Progenitor cell of endocrine pancreas (in vitro differentiated cells): ENCODE data around the gene CNTN1. TPM values are rescaled to one million over a fixed set of nuclear protein-coding genes. Genes with fewer than 3 reads are reported as not detected.
A peak's percentile ranks its signal among the peaks of the same experiment; 100 is the strongest.

Source experiments
- DNase-seq: peaks from one replicate; pipeline ENCODE4 v3.0.0; 2021; ENCODE audit warnings: low spot score; ENCODE audit not compliant: unreplicated experiment
- H3K27ac Mint-ChIP-seq: 2 replicates; pipeline ENCODE4 v1.8.0; 2021; ENCODE audit warnings: mild to moderate bottlenecking, moderate library complexity, mixed read lengths
- H3K27me3 Mint-ChIP-seq: 2 replicates; pipeline ENCODE4 v1.8.0; 2021; ENCODE audit warnings: mixed read lengths
- H3K36me3 Mint-ChIP-seq: 2 replicates; pipeline ENCODE4 v1.8.0; 2022; ENCODE audit warnings: mixed read lengths; ENCODE audit not compliant: insufficient read depth
- H3K4me1 Mint-ChIP-seq: 2 replicates; pipeline ENCODE4 v1.8.0; 2021; ENCODE audit warnings: low read depth, mixed read lengths
- H3K4me3 Mint-ChIP-seq: 2 replicates; pipeline ENCODE4 v1.8.0; 2021; ENCODE audit warnings: low read depth, mild to moderate bottlenecking, moderate library complexity, mixed read lengths
- H3K9me3 Mint-ChIP-seq: 2 replicates; pipeline ENCODE4 v1.8.0; 2021; ENCODE audit warnings: low read depth, mixed read lengths
- total RNA-seq: library from RNA; stranded (reverse); gene quantifications from 2 replicates; pipeline ENCODE4 v1.2.1, GENCODE V29; 2021
- TF ChIP-seq, protein P1 (sequence below): fragments of 200-600 bp; sonication (generic); IDR thresholded peaks from one replicate; pipeline ENCODE4 v1.5.0; 2021; ENCODE audit warnings: antibody characterized with exemption, mild to moderate bottlenecking; ENCODE audit not compliant: unreplicated experiment

Gene CNTN1
- total RNA-seq, 1 donor from 2014 or later = 3.1 TPM

DNA sequence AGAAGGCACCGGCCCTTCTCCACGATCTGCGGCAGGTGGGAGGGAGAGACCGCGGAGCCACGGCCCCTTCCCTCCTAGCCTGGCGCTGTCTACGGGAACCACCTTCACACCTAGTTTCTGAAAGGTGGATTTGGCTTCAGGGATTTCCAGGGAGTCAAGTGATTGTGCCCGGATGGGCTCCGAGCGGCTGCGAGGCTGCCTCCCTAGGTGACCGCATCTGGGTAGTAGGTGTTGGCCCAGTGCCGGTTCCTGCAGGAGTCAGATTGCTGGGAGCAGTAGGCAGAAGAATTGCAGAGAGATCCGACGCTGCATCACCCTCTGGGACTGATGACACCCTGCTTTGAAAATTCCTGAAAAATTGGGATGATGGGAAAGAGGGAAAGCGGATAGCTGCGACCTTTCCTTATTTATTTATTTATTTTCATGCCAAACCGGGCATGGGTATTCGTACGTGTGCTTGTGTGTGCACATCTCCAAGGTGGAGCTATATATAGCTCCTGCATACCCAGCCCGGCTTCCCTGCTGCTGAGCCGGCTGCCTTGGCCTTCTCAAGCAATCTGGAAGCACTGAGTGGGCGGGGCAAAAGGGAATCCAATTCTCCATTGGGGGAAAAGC lies 1.1 kb downstream of the CNTN1 start:
- H3K4me3 Mint-ChIP-seq = peak overlapping the region; percentile 89
- TF ChIP-seq, protein P1, sequence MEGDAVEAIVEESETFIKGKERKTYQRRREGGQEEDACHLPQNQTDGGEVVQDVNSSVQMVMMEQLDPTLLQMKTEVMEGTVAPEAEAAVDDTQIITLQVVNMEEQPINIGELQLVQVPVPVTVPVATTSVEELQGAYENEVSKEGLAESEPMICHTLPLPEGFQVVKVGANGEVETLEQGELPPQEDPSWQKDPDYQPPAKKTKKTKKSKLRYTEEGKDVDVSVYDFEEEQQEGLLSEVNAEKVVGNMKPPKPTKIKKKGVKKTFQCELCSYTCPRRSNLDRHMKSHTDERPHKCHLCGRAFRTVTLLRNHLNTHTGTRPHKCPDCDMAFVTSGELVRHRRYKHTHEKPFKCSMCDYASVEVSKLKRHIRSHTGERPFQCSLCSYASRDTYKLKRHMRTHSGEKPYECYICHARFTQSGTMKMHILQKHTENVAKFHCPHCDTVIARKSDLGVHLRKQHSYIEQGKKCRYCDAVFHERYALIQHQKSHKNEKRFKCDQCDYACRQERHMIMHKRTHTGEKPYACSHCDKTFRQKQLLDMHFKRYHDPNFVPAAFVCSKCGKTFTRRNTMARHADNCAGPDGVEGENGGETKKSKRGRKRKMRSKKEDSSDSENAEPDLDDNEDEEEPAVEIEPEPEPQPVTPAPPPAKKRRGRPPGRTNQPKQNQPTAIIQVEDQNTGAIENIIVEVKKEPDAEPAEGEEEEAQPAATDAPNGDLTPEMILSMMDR = no peak
- DNase-seq = no peak
- H3K9me3 Mint-ChIP-seq = no peaks in the 10 kb centered on the region
- H3K4me1 Mint-ChIP-seq = peaks cover 4% of the 10 kb centered on the region
- no peaks in the 10 kb centered on the region for H3K36me3 Mint-ChIP-seq
- no peak overlapping the region for H3K27ac Mint-ChIP-seq
- peaks cover 60% of the 10 kb centered on the region for H3K27me3 Mint-ChIP-seq

DNA sequence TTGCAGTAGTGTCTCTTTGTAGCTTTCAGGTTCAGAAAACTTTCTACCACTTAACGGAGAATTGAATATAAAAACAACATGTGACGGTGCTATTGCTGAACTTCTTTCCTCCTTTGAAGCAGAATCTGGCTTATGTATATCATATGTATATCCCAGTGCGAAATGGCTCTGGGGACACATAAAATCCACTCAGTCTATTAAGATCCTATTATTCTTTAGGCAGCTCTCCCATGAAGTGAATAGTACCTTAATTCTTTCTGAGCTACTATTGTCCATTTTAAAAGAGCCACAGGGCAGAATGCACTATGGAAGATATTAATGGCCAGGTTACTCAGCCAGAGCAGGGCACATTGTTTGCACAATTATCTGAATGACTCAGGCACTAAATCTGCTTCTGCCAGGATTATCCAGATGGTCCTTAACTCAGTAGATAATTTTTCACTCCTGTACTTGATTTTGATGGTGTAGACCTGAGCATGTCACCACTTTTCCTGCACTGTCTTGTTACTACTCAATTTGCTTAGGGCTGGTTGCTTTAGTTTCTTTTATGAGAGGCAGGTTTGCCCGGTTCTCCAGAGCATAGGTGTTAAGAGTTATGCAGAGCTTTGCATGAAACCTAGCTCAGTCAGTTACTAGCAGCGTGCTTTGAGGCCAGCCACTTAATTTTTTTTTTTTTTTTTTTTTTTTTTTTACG lies 5.5 kb downstream of the CNTN1 start:
- peaks cover 1% of the 10 kb centered on the region for H3K4me1 Mint-ChIP-seq
- H3K27me3 Mint-ChIP-seq = peaks cover 34% of the 10 kb centered on the region
- TF ChIP-seq, protein P1 = no peak
- DNase-seq = no peak
- no peak overlapping the region for H3K27ac Mint-ChIP-seq
- no peaks in the 10 kb centered on the region for H3K9me3 Mint-ChIP-seq
- H3K36me3 Mint-ChIP-seq = no peaks in the 10 kb centered on the region
- H3K4me3 Mint-ChIP-seq = no peak overlapping the region

DNA sequence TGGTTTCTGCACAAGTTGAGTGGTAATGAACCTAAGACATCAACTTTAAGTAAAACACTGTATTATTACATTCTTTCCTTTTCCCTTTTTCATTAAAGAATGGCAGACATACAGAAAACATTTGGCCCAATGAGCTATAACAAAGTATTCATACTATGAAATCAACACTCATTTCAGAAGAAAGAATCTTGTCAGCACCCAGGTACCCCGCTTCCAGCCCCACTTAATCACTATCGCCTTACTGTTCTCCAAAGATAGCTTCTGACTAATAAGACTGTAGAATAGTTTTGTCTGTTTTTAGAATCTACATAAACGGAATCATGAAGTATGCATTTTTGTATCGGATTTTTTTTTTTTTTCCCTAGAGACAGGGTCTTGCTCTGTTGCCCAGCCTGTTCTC lies 9.5 kb downstream of the CNTN1 start:
- TF ChIP-seq, protein P1 = no peak
- Mint-ChIP-seq H3K27me3 (no peaks in the 10 kb centered on the region), H3K36me3 (no peaks in the 10 kb centered on the region), H3K9me3 (no peaks in the 10 kb centered on the region), H3K4me1 (no peaks in the 10 kb centered on the region), H3K4me3 (no peak overlapping the region), H3K27ac (no peak overlapping the region)
- DNase-seq = no peak

DNA sequence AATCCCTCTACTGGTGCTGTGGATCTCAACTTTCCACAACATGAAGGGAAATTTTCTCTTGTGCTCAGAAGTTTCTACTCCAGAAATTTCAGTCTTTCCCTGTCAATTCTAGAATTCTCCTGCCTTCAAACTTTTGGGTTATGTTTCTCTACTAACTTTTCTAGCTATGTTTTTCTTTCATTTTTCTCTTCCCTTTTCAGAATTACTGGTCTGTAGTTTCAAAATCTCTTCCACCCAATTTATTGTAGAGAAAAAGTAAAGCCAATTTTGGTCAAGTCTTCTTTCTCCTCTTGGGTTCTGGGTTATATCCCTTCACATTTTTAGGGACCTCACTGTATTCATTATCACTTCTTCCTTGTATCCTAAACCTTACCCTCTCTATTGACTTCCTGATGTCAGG lies 18.9 kb downstream of the CNTN1 start:
- H3K27ac Mint-ChIP-seq = no peak overlapping the region
- TF ChIP-seq, protein P1 = no peak
- no peaks in the 10 kb centered on the region for H3K4me1 Mint-ChIP-seq
- no peaks in the 10 kb centered on the region for H3K27me3 Mint-ChIP-seq
- H3K36me3 Mint-ChIP-seq = no peaks in the 10 kb centered on the region
- no peak for DNase-seq
- no peak overlapping the region for H3K4me3 Mint-ChIP-seq
- no peaks in the 10 kb centered on the region for H3K9me3 Mint-ChIP-seq

DNA sequence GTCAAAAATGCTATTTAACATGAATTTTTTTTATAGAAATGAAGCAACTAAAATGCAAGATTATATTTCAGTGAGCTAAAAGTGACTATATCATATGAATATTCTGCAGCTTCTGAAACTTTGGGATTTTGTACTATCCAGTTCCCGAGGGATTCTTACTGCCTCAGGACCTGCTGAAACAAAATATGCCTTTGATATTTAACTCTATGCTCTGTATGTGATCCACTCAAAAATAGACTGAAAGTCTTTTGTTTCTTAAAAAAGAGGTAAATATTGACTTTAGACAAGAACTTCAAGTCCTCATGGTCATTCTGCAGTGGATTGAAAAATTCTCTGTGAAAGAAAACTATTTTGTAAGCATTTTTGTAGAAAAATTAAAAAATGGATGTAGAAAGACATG lies 22.4 kb downstream of the CNTN1 start:
- TF ChIP-seq, protein P1 = no peak
- H3K27ac Mint-ChIP-seq = no peak overlapping the region
- H3K9me3 Mint-ChIP-seq = no peaks in the 10 kb centered on the region
- no peaks in the 10 kb centered on the region for H3K36me3 Mint-ChIP-seq
- no peak for DNase-seq
- no peak overlapping the region for H3K4me3 Mint-ChIP-seq
- H3K27me3 Mint-ChIP-seq = no peaks in the 10 kb centered on the region
- H3K4me1 Mint-ChIP-seq = peaks cover 5% of the 10 kb centered on the region
